ENCODE data around the gene JMJD6.
"Not testable (repeated sequence)": the region's sequence is repeated elsewhere in the genome, so short reads cannot be mapped to it uniquely, and the experiment has no call there.

Gene JMJD6

DNA sequence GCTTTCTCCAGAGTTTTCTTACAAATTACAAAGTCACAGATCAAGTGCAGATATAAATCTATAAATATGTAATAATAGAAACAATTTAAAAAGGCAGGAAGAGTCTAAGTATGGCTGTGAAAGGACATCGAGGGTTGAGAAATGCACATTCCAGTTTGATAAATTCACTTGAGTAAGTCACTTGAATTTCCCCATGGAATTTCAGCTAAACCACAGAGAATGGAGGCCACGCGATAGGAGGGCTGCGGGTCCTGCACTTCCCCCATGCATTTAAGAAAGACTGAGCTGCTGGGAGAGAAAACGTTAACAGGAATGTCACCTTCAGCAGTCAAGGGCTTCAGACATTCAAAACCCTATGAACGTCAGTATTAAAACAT lies 9.6 kb downstream of the JMJD6 start:
- Mint-ChIP-seq H3K36me3 (ENCODE audit: low read depth) (peaks cover 64% of the 10 kb centered on the region), H3K9me3 (no peaks in the 10 kb centered on the region), H3K4me1 (ENCODE audit: low read depth) (peaks cover 43% of the 10 kb centered on the region), H3K27ac (peak overlapping the region; percentile 73), H3K27me3 (ENCODE audit: low read depth) (no peaks in the 10 kb centered on the region), H3K4me3 (no peak overlapping the region)
- DNase-seq (ENCODE audit: low spot score): no peak

DNA sequence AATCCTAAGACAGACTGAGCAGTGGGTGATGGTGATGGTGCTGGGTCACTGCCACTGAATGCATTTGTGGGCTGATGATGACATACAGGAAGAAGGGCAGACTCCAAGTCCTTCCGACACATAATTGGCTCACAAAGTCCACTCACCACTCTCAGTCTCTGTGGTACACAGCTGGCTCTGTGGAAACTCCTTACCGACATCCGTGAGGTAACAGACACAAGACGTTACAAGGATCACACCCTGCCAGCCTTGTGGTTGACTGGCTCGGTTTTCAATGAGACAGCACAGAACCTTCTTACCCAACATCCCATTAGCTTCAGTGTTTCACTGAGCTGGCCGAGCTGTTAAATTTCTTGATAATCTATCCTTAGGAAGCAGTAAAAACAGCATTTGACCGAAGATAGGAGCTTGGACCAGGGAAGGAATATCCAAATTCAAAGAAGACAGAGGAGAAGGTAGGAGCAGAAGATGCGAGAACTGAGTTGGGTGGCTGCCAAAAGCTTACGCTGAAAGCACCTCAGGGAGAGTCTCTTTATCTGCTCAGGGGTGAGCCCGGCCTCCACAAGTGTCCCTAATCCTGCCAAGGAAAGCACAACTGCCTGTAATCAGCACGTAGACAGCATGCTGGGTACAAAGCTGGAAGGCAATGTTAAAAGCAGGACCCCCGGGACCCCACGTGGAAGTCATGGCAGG lies 10.1 kb downstream of the JMJD6 start:
- peak overlapping the region; percentile 73 for H3K27ac Mint-ChIP-seq
- peak; percentile 47 for DNase-seq (ENCODE audit: low spot score)
- peaks cover 42% of the 10 kb centered on the region for H3K4me1 Mint-ChIP-seq (ENCODE audit: low read depth)
- H3K36me3 Mint-ChIP-seq (ENCODE audit: low read depth): peaks cover 59% of the 10 kb centered on the region
- H3K4me3 Mint-ChIP-seq: peak overlapping the region; percentile 53
- no peaks in the 10 kb centered on the region for H3K27me3 Mint-ChIP-seq (ENCODE audit: low read depth)
- no peaks in the 10 kb centered on the region for H3K9me3 Mint-ChIP-seq

DNA sequence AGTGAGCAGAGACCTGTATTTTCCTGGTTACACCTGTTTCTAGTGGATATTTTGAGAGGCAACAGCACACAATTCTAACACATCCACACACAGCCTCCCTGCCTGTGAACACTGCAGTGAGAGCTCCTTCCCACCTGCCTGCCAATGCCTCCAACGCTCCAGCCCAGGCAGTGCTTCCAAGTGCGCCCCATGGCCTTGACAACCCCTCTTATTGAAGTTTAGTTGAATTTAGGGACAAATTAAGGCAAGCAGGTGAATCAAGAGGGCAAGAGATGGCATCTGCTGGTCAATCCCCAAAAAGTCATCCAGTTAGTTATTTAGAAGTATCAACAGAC lies 10.9 kb downstream of the JMJD6 start:
- H3K27ac Mint-ChIP-seq: peak overlapping the region; percentile 73
- peaks cover 40% of the 10 kb centered on the region for H3K4me1 Mint-ChIP-seq (ENCODE audit: low read depth)
- no peak overlapping the region for H3K4me3 Mint-ChIP-seq
- H3K9me3 Mint-ChIP-seq: no peaks in the 10 kb centered on the region
- no peak for DNase-seq (ENCODE audit: low spot score)
- no peaks in the 10 kb centered on the region for H3K27me3 Mint-ChIP-seq (ENCODE audit: low read depth)
- peaks cover 52% of the 10 kb centered on the region for H3K36me3 Mint-ChIP-seq (ENCODE audit: low read depth)

DNA sequence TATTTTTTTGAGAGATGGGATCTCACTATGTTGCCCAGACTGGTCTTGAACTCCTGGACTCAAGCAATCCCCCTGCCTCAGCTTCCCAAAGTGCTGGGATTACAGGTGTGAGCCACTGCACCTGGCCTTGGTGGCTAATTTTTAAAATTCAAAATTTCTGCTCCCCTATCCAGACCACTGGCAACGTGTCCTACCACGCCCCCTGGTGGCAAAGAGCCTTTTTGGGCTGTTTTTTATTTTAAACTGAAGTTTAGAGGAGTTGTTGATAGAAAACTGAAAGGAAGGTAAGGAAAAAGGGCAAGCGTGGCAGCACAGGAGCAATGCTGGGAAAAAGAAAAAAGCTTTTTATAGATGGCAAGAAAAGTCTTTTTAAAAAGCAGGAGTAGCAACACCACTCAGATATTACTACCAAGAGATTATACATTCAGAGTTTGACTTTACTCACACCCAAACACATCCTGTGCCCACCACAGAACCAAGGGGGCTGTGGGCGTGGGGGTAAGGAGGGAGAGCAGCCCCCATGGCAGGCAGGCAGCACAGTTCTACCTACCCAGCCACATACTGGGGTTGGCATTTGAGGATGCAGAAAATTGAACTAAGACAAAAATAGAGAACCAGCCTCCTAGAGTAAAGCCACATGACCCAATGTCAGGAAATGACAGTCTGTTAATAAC lies 11.4 kb downstream of the JMJD6 start:
- Mint-ChIP-seq H3K27me3 (ENCODE audit: low read depth) (no peaks in the 10 kb centered on the region), H3K27ac (peak overlapping the region; percentile 73), H3K4me1 (ENCODE audit: low read depth) (peaks cover 40% of the 10 kb centered on the region), H3K9me3 (no peaks in the 10 kb centered on the region), H3K4me3 (peak overlapping the region; percentile 31), H3K36me3 (ENCODE audit: low read depth) (peaks cover 47% of the 10 kb centered on the region)
- DNase-seq (ENCODE audit: low spot score): peak; percentile 56

DNA sequence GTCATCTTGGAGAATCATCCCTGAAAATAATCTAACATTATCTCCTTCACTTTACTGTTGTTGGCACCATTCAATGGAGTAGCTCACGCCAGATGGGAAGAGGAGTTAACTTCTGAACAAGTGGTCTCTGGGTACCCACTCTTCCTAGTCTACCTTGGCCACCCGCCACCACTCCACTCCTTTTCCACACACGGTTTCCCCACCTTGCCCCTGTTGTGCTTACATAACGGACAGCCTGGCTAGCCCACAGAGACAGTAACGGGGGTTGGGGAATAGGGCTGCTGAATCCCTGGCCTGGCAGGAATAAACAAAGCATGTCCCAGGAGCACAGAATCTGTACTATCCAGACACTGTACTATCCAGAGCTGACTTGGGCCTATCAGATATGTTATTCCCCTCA lies 12.1 kb downstream of the JMJD6 start:
- Mint-ChIP-seq H3K36me3 (ENCODE audit: low read depth) (peaks cover 42% of the 10 kb centered on the region), H3K27me3 (ENCODE audit: low read depth) (peaks cover 2% of the 10 kb centered on the region), H3K9me3 (no peaks in the 10 kb centered on the region), H3K4me3 (no peak overlapping the region), H3K27ac (no peak overlapping the region), H3K4me1 (ENCODE audit: low read depth) (peaks cover 40% of the 10 kb centered on the region)
- no peak for DNase-seq (ENCODE audit: low spot score)

DNA sequence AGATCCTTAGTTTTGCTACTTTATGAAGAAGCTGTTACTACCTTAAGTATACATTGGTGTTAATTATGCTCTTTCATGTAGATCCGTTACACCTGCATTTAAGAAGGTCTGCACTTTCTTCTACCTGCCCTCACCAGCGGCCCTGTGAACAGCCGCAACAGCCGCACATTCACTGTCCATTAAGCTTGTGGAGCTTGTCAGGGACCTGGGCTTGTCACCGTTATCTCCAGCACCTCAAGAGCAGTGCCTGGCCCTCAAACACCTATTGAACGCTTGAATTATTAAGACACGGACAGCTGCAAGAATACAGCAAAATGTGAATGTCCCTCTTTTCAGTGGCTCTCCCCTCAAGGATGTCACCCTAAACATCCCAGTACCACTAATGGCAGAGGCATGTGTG lies 12.6 kb downstream of the JMJD6 start:
- Mint-ChIP-seq H3K4me3 (no peak overlapping the region), H3K27me3 (ENCODE audit: low read depth) (peaks cover 6% of the 10 kb centered on the region), H3K36me3 (ENCODE audit: low read depth) (peaks cover 37% of the 10 kb centered on the region), H3K9me3 (no peaks in the 10 kb centered on the region), H3K4me1 (ENCODE audit: low read depth) (peaks cover 42% of the 10 kb centered on the region), H3K27ac (no peak overlapping the region)
- no peak for DNase-seq (ENCODE audit: low spot score)

DNA sequence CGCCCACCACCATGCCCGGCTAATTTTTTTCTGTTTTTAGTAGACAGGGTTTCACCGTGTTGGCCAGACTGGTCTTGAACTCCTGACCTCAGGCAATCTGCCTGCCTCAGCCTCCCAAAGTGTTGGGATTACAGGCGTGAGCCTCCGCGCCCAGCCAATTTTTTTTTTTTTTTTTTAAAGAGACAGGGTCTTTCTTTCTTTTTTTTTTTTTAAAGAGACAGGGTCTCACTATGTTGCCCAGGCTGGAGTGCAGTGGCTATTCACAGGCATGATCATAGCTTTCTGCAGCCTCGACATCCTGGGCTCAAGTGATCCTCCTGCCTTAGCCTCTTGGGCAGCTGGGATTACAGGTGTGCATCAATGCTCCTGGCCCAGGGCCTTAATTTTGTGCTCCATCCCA lies 14.1 kb downstream of the JMJD6 start:
- not testable (repeated sequence) for DNase-seq (ENCODE audit: low spot score); H3K27ac Mint-ChIP-seq; H3K4me3 Mint-ChIP-seq; H3K9me3 Mint-ChIP-seq
- Mint-ChIP-seq H3K36me3 (ENCODE audit: low read depth) (peaks cover 32% of the 10 kb centered on the region), H3K27me3 (ENCODE audit: low read depth) (peaks cover 11% of the 10 kb centered on the region), H3K4me1 (ENCODE audit: low read depth) (peaks cover 42% of the 10 kb centered on the region)

DNA sequence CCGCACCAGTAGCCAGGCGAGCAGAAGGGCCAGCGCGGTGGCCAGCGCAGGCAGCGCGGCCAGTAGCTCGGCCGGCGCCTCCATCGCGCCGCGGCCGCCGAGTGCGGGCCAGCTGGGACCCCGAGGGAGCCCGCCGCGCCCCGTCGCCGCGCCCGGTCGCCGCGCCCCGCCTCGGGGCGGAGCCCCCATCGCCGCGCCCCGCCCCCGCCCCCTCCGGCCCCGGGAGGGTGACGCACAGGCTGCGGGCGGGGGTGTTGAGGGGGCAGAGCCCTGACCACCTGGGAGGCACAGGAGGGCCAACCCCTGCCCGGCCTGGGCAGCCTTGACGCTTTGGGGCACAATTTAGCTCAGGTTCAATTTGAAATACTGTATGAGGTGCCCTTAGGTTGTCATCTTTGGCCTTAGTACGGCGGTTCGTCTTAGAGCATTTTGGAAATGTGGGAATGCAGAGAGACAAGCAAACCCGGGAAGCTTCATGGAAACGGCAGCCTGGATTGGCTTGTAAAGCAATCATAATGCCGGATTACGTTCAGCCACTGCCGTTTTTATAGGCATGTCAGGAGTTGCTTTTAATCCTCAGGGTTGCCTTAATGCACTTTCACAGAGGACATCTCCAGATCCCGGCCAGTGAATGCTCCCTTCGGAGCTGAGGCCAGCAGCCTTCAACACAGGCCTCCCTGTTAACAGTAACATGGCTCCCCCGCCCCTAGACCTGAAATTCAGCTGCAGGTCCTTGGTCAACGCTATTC lies 15.4 kb downstream of the JMJD6 start, which contains the start of gene MXRA7:
Gene MXRA7 (minus strand): TSS at position 103 of the 749 bp plus-strand sequence. CDS start 19 bp downstream, at position 84.
- peaks cover 34% of the 10 kb centered on the region for H3K4me1 Mint-ChIP-seq (ENCODE audit: low read depth)
- H3K9me3 Mint-ChIP-seq: no peaks in the 10 kb centered on the region
- peaks cover 26% of the 10 kb centered on the region for H3K36me3 Mint-ChIP-seq (ENCODE audit: low read depth)
- H3K27ac Mint-ChIP-seq: no peak within 1 kb of the TSS
- H3K27me3 Mint-ChIP-seq (ENCODE audit: low read depth): peaks cover 11% of the 10 kb centered on the region
- peak within 1 kb of the TSS; percentile 73 for H3K4me3 Mint-ChIP-seq
- peak; percentile 67 for DNase-seq (ENCODE audit: low spot score)

DNA sequence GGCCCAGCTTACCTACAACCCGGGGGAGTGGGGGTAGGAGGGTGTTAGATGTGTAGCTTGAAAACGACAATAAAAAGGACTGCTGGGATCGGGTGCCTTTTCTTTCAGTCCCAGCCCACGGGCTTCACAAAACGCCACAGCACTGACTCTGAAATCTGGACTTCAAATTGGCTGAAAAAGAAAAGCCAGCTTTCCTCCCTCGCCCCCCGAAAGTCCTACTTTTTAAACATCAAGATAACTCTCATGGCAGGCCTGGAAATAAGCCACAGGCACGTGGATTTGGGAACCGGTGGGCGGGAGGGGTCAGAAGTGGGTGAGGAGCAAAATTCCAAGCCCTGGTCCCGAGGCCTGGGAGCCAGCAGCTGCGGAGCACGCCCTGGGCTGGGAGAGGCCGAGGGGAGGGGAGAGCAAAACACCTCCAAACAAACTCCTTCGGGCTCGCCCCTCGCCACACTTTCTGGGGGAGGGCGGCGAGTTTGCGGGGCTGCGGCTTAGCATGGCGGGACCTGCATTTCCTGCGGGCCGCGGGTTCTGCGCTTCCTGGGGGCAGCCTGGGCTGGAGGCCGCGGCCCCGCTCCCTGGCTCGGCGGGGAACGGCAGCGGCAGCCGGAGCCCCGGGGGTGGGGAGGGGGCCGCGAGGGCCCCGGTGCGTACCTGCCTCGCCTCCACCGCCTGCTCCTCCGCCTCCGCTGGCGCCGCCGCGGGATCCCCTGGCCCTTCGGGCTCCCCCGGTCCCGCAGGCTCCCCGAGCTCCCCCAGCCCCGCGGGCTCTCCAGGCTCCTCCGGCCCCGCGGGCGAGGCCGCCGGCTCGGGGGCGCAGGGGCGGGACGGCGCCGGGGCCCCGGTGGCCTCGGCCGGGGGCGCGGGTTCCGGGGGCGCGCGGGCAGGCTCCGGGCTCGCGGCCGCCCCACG lies 16.2 kb downstream of the JMJD6 start:
- H3K27ac Mint-ChIP-seq; DNase-seq (ENCODE audit: low spot score); H3K9me3 Mint-ChIP-seq: not testable (repeated sequence)
- peaks cover 19% of the 10 kb centered on the region for H3K36me3 Mint-ChIP-seq (ENCODE audit: low read depth)
- peaks cover 26% of the 10 kb centered on the region for H3K4me1 Mint-ChIP-seq (ENCODE audit: low read depth)
- H3K27me3 Mint-ChIP-seq (ENCODE audit: low read depth): peaks cover 11% of the 10 kb centered on the region
- H3K4me3 Mint-ChIP-seq: peak overlapping the region; percentile 73

DNA sequence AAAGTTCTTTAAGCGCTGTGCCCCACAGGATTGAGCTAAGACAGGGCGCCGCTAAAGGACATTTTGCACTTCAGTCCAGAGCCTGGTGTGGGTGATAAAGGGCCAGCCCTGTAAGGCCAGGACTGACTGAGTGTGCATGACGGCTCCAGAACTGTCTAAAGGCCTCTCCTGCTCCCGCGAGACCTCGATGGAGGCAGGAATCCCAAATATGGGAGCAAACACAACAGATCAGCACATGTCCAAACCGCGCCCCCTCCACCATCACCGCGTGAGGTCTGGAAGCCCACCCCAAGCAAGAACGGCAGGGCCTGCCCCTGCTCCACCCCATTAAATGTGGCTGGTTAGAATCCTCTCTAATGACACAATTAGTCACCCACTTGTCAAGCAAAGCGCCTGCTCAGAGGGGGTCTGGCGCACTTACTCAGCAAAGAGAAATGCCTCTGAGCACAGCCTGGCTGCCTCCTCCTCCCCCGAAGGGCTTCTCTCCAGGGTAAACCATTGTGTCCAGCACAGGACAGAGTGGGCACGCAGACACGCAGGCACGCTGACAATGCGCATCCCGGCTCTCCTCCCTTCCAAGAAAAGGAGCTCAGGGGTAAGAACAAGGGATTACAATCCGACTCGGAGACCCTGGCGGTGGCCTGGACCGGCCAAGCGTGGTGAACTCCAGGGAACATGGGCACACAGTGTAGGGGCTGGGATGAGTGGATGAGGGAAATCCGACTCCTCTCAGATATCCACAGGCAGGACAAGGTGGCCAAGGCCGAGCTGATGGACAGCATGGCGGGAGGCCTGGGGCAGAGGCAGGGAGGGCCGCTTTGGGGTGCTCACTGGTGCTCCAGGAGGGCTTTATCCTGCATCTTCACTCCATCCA lies 17.1 kb downstream of the JMJD6 start:
- DNase-seq (ENCODE audit: low spot score): no peak

DNA sequence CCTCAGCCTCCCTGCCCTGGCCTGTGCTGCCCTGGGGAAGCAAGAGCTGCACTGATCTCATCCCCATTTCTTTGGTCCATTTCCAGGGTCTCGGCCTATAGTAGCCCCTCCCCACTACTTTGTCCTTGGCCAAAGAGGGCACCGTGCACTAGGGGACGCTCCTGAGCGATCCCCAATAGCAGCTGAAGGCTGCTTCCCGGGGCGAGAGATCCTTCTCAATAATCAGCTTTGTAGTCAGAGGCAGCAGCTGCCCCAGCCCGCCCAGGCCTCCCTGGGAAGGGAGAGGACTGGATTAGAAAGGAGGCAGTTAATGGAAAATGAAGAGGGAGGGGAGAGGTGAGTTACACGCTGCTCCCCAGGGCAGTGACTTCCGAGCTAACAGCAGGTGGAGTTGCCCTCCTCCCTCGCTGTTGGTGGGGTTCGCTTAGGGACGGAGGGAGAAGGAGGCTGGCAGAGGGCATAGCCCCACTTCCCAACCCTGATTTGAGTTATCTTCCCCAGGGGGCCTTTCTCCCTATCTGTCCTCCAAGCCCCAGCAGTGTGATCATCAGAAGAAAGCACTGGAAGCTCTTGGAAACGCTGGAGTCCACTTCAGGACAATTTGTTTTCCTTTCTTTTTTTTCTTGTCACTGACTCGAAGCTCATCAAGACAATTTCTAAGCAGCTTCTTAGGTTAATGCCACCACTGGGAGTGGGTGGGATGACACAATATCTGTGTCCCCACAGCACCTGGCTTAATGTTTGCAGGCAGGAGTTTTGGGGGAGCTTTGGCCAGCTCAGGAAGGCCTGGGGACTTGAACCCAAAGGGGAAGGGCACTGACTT lies 18.2 kb downstream of the JMJD6 start:
- no peak for DNase-seq (ENCODE audit: low spot score)
- peaks cover 4% of the 10 kb centered on the region for H3K36me3 Mint-ChIP-seq (ENCODE audit: low read depth)
- H3K9me3 Mint-ChIP-seq: no peaks in the 10 kb centered on the region
- no peak overlapping the region for H3K4me3 Mint-ChIP-seq
- no peak overlapping the region for H3K27ac Mint-ChIP-seq
- peaks cover 9% of the 10 kb centered on the region for H3K4me1 Mint-ChIP-seq (ENCODE audit: low read depth)
- H3K27me3 Mint-ChIP-seq (ENCODE audit: low read depth): peaks cover 11% of the 10 kb centered on the region

More for the DNA sequence above, 17.1 kb downstream of the JMJD6 start:
- Mint-ChIP-seq H3K9me3 (no peaks in the 10 kb centered on the region), H3K36me3 (ENCODE audit: low read depth) (peaks cover 14% of the 10 kb centered on the region), H3K4me1 (ENCODE audit: low read depth) (peaks cover 19% of the 10 kb centered on the region), H3K4me3 (peak overlapping the region; percentile 73), H3K27ac (no peak overlapping the region), H3K27me3 (ENCODE audit: low read depth) (peaks cover 11% of the 10 kb centered on the region)

DNA sequence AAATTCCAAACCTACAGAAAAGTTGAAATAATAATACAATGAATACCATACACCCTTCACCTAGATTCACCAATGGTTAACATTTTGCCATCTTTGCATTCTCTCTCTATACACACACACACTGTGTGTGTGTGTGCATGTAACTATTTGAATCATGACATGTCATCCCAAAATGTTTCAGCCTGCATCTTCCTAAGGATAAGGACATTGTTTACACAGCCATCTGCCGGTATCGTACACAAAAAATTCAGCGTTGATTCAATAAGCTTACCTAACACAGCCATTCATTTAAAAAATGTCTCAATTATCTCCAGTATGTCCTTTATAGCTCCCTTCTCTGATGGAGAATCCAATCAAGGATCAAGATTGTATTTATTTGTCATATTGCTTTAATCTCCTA lies 19.6 kb downstream of the JMJD6 start:
- no peak overlapping the region for H3K4me3 Mint-ChIP-seq
- H3K4me1 Mint-ChIP-seq (ENCODE audit: low read depth): peaks cover 7% of the 10 kb centered on the region
- no peak overlapping the region for H3K27ac Mint-ChIP-seq
- H3K9me3 Mint-ChIP-seq: no peaks in the 10 kb centered on the region
- no peaks in the 10 kb centered on the region for H3K36me3 Mint-ChIP-seq (ENCODE audit: low read depth)
- H3K27me3 Mint-ChIP-seq (ENCODE audit: low read depth): peaks cover 11% of the 10 kb centered on the region
- no peak for DNase-seq (ENCODE audit: low spot score)
